K562 (cell line): ENCODE results near the gene LAMA2. TPM values are rescaled to one million over a fixed set of nuclear protein-coding genes. Genes with fewer than 3 reads are reported as not detected.

Experiments
- ATAC-seq: fragments of 200-7000 bp; cut with Tn5 transposase; 3 replicates; pipeline ENCODE4 v1.9.1; 2020; ENCODE audit warnings: moderate library complexity
- BruUV-seq: library from RNA; stranded (reverse); fragments of 400-500 nt; replicated peaks from 2 replicates; lab custom pipeline; 2021; lab: Mats Ljungman, UMichigan
- CTCF ChIA-PET: fragments of 300-600 bp; formaldehyde crosslinking; extraction: SDS; loops from one replicate; lab custom pipeline; 2021; ENCODE audit warnings: low intra/inter-chr PET ratio; lab: Yijun Ruan, JAX
- POLR2A ChIA-PET: fragments of 300-600, 350-650 bp; sonication (Branson Sonifier 250); formaldehyde crosslinking; extraction: SDS; loops from one replicate; lab custom pipeline; 2021; ENCODE audit warnings: antibody characterized with exemption, inconsistent platforms; lab: Yijun Ruan, JAX
- DNase-seq, 4 experiments: peaks; one replicate each; pipeline versions ENCODE4 v3.0.0 to v3.0.0-alpha.2; 2011 to 2018; ENCODE audit warnings: low spot score in 3 of 4, mixed read lengths in 3 of 4; ENCODE audit errors: extremely low read depth in 1 of 4
- FAIRE-seq: peaks from 2 replicates; lab custom pipeline; 2011; peaks lifted over from hg19 to GRCh38; lab: Jason Lieb, UNC
- H2AFZ ChIP-seq: 2 replicates; pipeline ENCODE4 v1.6.0; 2011; ENCODE audit warnings: low read depth, low read length, control low read depth, inconsistent platforms
- H3K27ac ChIP-seq: fragments of 200-600 bp; 3 replicates; pipeline ENCODE4 v1.8.0; 2011; ENCODE audit warnings: low read depth, mild to moderate bottlenecking, control low read depth, inconsistent platforms, low read length, moderate library complexity, mixed read lengths; ENCODE audit errors: extremely low read depth
- H3K27me3 ChIP-seq, 2 experiments: fragments of 300-600 bp in 1 of 2; 2 replicates in 1 of 2; 3 replicates in 1 of 2; pipeline versions ENCODE4 v1.6.0 to v1.8.0; 2011; ENCODE audit warnings: inconsistent platforms in 2 of 2, low read length in 2 of 2, mild to moderate bottlenecking in 1 of 2, mixed read lengths in 1 of 2, moderate library complexity in 1 of 2; ENCODE audit not compliant: control insufficient read depth in 2 of 2, insufficient read depth in 2 of 2
- H3K36me3 ChIP-seq: fragments of 300-600 bp; 3 replicates; pipeline ENCODE4 v1.8.0; 2011; ENCODE audit warnings: mild to moderate bottlenecking, low read length, inconsistent platforms; ENCODE audit not compliant: control insufficient read depth, insufficient read depth
- H3K4me1 ChIP-seq, 2 experiments: fragments of 200-600 bp in 1 of 2; replicated peaks in 1 of 2; 2 replicates in 1 of 2; 3 replicates in 1 of 2; pipeline versions ENCODE4 v1.5.1 to v1.8.0; 2011; ENCODE audit warnings: inconsistent platforms in 2 of 2, low read length in 2 of 2, mild to moderate bottlenecking in 1 of 2, mixed read lengths in 1 of 2, moderate library complexity in 1 of 2; ENCODE audit not compliant: control insufficient read depth in 2 of 2, insufficient read depth in 2 of 2
- H3K4me2 ChIP-seq: 2 replicates; pipeline ENCODE4 v1.6.1; 2011; ENCODE audit warnings: low read length, control low read depth, inconsistent platforms, mixed read lengths; ENCODE audit not compliant: insufficient read depth
- H3K4me3 ChIP-seq: fragments of 200-600 bp; sonication (generic), shearing (Covaris generic); 2 replicates; pipeline ENCODE4 v1.5.1; 2016; ENCODE audit warnings: control low read depth, inconsistent platforms
- H3K79me2 ChIP-seq: fragments of 200-600 bp; 3 replicates; pipeline ENCODE4 v1.8.0; 2011; ENCODE audit warnings: low read length, inconsistent platforms; ENCODE audit not compliant: control insufficient read depth, insufficient read depth
- H3K9ac ChIP-seq, 2 experiments: 2 replicates each; pipeline versions ENCODE4 v1.6.0 to v1.6.1; 2011; ENCODE audit warnings: low read depth in 2 of 2, low read length in 2 of 2, control low read depth in 1 of 2, inconsistent platforms in 1 of 2, mild to moderate bottlenecking in 1 of 2, mixed read lengths in 1 of 2; ENCODE audit not compliant: insufficient read depth in 1 of 2
- H3K9me1 ChIP-seq: one replicate; pipeline ENCODE4 v1.6.0; 2011; ENCODE audit warnings: inconsistent platforms, mild to moderate bottlenecking, low read length, moderate library complexity; ENCODE audit not compliant: control insufficient read depth, insufficient read depth
- H3K9me3 ChIP-seq: replicated peaks from 2 replicates; pipeline ENCODE4 v1.5.1; 2011; ENCODE audit warnings: low read depth, low read length, inconsistent platforms; ENCODE audit not compliant: control insufficient read depth, insufficient read depth
- H4K20me1 ChIP-seq: replicated peaks from 2 replicates; pipeline ENCODE4 v1.6.1; 2011; ENCODE audit warnings: low read length, inconsistent platforms, mixed read lengths; ENCODE audit not compliant: control insufficient read depth, insufficient read depth
- ATF1 ChIP-seq, 2 experiments: fragments of 450-650 bp in 1 of 2; IDR thresholded peaks; 2 replicates each; pipeline ENCODE4 v1.6.1; 2016; ENCODE audit warnings: missing compliant biosample characterization in 1 of 2, missing genetic modification characterization in 1 of 2
- CBX8 ChIP-seq: fragments of 200-600 bp; sonication (generic); IDR thresholded peaks from 2 replicates; pipeline ENCODE4 v1.6.1; 2012; ENCODE audit warnings: borderline replicate concordance, mixed run types, low read depth, mild to moderate bottlenecking, moderate library complexity, mixed read lengths, low read length, control low read depth, inconsistent platforms; ENCODE audit not compliant: poor library complexity, severe bottlenecking; ENCODE audit errors: extremely low read depth
- CCNT2 ChIP-seq: IDR thresholded peaks from 2 replicates; pipeline ENCODE4 v1.6.1; 2011; ENCODE audit warnings: borderline replicate concordance, low read depth, mild to moderate bottlenecking, moderate library complexity, mixed read lengths, low read length; ENCODE audit not compliant: insufficient read length; ENCODE audit errors: extremely low read depth
- DNMT1 ChIP-seq: fragments of 450-650 bp; IDR thresholded peaks from 2 replicates; pipeline ENCODE4 v1.6.1; 2016; ENCODE audit warnings: antibody characterized with exemption, mild to moderate bottlenecking
- FOSL1 ChIP-seq: fragments of 200-800 bp; sonication (Bioruptor generic); conservative IDR thresholded peaks from 2 replicates; pipeline ENCODE4 v1.6.1; 2016; ENCODE audit warnings: missing genetic modification characterization, missing compliant biosample characterization
- FOXA3 ChIP-seq, 2 experiments: fragments of 450-650 bp in 1 of 2; sonication (generic) in 1 of 2; formaldehyde crosslinking; IDR thresholded peaks in 1 of 2; conservative IDR thresholded peaks in 1 of 2; 2 replicates each; pipeline versions ENCODE4 v1.4.0 to v1.8.0; 2020 to 2022; ENCODE audit warnings: mild to moderate bottlenecking in 2 of 2, missing genetic modification reagents in 1 of 2
- KLF1 ChIP-seq: fragments of 450-650 bp; IDR thresholded peaks from 2 replicates; pipeline ENCODE4 v1.6.1; 2016; ENCODE audit warnings: missing genetic modification characterization, missing compliant biosample characterization
- MECOM ChIP-seq: fragments of 250-450 bp; sonication (Bioruptor Pico); IDR thresholded peaks from 2 replicates; pipeline ENCODE4 v1.8.0; 2022; ENCODE audit warnings: inconsistent platforms
- NEUROD1 ChIP-seq: fragments of 150-350 bp; IDR thresholded peaks from 2 replicates; pipeline ENCODE4 v1.6.1; 2014; ENCODE audit warnings: borderline replicate concordance, low read length, low read depth; ENCODE audit not compliant: partially characterized antibody
- PTRF ChIP-seq: fragments of 450-650 bp; IDR thresholded peaks from 2 replicates; pipeline ENCODE4 v1.6.1; 2016; ENCODE audit warnings: mild to moderate bottlenecking, missing genetic modification characterization, missing compliant biosample characterization
- RHOXF2B ChIP-seq: fragments of 250-450 bp; sonication (Bioruptor Pico); conservative IDR thresholded peaks from 2 replicates; pipeline ENCODE4 v1.5.1; 2021
- SMARCA4 ChIP-seq: fragments of 450-650 bp; IDR thresholded peaks from 2 replicates; pipeline ENCODE4 v1.6.1; 2016
- ZNF3 ChIP-seq: fragments of 250-450 bp; sonication (Bioruptor Pico); IDR thresholded peaks from 2 replicates; pipeline ENCODE4 v1.5.0; 2021; ENCODE audit warnings: mild to moderate bottlenecking, moderate library complexity
- ZNF445 ChIP-seq: fragments of 250-450 bp; sonication (Bioruptor Pico); IDR thresholded peaks from 2 replicates; pipeline ENCODE4 v1.4.0; 2020; ENCODE audit warnings: low read depth, mild to moderate bottlenecking, moderate library complexity
- WGBS: fragments of 100-300 bp; shearing (Covaris generic); methylation state at CpG from one replicate; pipeline ENCODE4 v1.1.6; 2016; ENCODE audit warnings: low coverage, mixed read lengths; ENCODE audit not compliant: insufficient coverage; ENCODE audit errors: missing lambda C conversion rate; 5-methylcytosine and 5-hydroxymethylcytosine counted together
- in situ Hi-C: fragments of 300-500 bp; cut with MboI; formaldehyde crosslinking; loops from 4 replicates; pipeline ENCODE4 v1.15.0; 2018; ENCODE audit warnings: inconsistent platforms, mixed read lengths
- intact Hi-C: fragments of 100-400 bp; cut with micrococcal nuclease; formaldehyde crosslinking; loops from 2 replicates; pipeline ENCODE4 v1.14.2; 2022
- polyA plus RNA-seq, 8 experiments: library from polyadenylated mRNA; depleted of rRNA in 4 of 8; stranded (reverse) in 5 of 8; unstranded in 3 of 8; fragments of >200 nt; fragmentation: Nextera tagmentation in 2 of 8; fragmentation: Illumina TruSeq in 1 of 8; extraction: Ambion mirVana in 2 of 8; extraction: Trizol in 1 of 8; gene quantifications; 2 replicates each; pipeline versions ENCODE4 v1.2.1 to v1.2.3, GENCODE V29; 2011 to 2014; ENCODE audit warnings: inconsistent platforms in 1 of 8, missing spikeins in 1 of 8
- total RNA-seq, 7 experiments: library from RNA; depleted of rRNA in 6 of 7; stranded (reverse); fragments of >200 nt in 6 of 7; fragmentation: Illumina TruSeq in 2 of 7; extraction: Trizol in 2 of 7; gene quantifications; 2 replicates each; pipeline versions ENCODE4 v1.2.1 to v1.2.3, GENCODE V29; 2011 to 2021; ENCODE audit warnings: low replicate concordance in 1 of 7
- TF ChIP-seq, protein P1 (sequence below), 2 experiments: fragments of 450-650 bp; IDR thresholded peaks; 2 replicates each; pipeline ENCODE4 v1.6.1; 2018; ENCODE audit warnings: mild to moderate bottlenecking in 2 of 2, low read depth in 1 of 2; ENCODE audit not compliant: partially characterized antibody in 2 of 2
- TF ChIP-seq, protein P2 (sequence below): sonication (generic); formaldehyde crosslinking; IDR thresholded peaks from 2 replicates; pipeline ENCODE4 v1.8.1; 2023; ENCODE audit warnings: mild to moderate bottlenecking, missing genetic modification reagents

Gene LAMA2
- total and polyA plus RNA-seq, 9 of the 15 experiments (the other 6 are each of a cell fraction or from before 2014, with no cell fraction given), result 0.04 to 1.5 (median 0.36) TPM

DNA sequence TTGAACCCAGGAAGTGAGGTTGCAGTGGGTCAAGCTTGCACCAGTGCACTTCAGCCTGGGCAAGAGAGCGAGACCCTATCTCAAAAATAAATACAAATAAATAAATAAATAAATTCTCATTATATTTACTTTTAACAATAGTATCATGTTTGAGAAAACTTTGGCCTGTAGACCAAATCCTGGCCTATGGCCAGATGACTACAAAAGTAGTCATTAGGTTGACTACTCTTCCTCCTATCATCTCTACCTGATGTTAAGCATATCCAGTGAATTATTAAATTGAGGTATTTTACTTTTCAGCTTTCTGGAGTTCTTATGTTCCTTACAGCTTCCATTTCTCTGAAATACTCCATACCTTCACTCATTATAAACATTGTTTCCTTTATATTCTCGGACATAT lies 280.6 kb downstream of the LAMA2 start:
- no peaks in the 10 kb centered on the region for H4K20me1 ChIP-seq
- H3K79me2 ChIP-seq, result no peaks in the 10 kb centered on the region
- no TSS peak for BruUV-seq
- no peaks in the 10 kb centered on the region for H3K9me1 ChIP-seq
- DNase-seq (no peak), ATAC-seq (no peak), FAIRE-seq (no peak)
- in situ Hi-C loops, result no loop called here
- WGBS, result 0% methylated on average over 2 of the region's 2 CpGs
- no peak overlapping the region for H2AFZ ChIP-seq
- no peak overlapping the region for H3K9ac ChIP-seq
- no peaks in the 10 kb centered on the region for H3K27me3 ChIP-seq
- no peak overlapping the region for H3K27ac ChIP-seq
- intact Hi-C loops, result no loop called here
- no peaks in the 10 kb centered on the region for H3K4me1 ChIP-seq
- H3K4me2 ChIP-seq, result no peak overlapping the region
- ChIA-PET POLR2A (interaction anchor here (1.1 kb wide), 1 partner anchor 12 kb away, joined by 3 read pairs; no protein-coding TSS in a partner anchor), CTCF (no interaction called here)
- H3K9me3 ChIP-seq, result no peaks in the 10 kb centered on the region
- H3K36me3 ChIP-seq, result no peaks in the 10 kb centered on the region
- H3K4me3 ChIP-seq, result no peak overlapping the region
- TF ChIP-seq ATF1 (CRISPR knock-in tag; IDR thresholded peaks at IDR 0.05) (no peak), ATF1 (tag; IDR thresholded peaks at IDR 0.05) (no peak), NEUROD1 (no peak), PTRF (no peak), CBX8 (no peak), MECOM (CRISPR knock-in tag) (no peak), SMARCA4 (no peak), ZNF445 (CRISPR knock-in tag) (no peak), FOSL1 (tag) (no peak), FOXA3 (CRISPR knock-in tag; conservative IDR thresholded peaks at IDR 0.05 in 1 of 2, IDR thresholded peaks at IDR 0.05 in 1 of 2) (no peak), DNMT1 (no peak), RHOXF2B (no peak), KLF1 (tag) (no peak), ZNF3 (CRISPR knock-in tag) (no peak), CCNT2 (no peak)
- TF ChIP-seq, protein P1, sequence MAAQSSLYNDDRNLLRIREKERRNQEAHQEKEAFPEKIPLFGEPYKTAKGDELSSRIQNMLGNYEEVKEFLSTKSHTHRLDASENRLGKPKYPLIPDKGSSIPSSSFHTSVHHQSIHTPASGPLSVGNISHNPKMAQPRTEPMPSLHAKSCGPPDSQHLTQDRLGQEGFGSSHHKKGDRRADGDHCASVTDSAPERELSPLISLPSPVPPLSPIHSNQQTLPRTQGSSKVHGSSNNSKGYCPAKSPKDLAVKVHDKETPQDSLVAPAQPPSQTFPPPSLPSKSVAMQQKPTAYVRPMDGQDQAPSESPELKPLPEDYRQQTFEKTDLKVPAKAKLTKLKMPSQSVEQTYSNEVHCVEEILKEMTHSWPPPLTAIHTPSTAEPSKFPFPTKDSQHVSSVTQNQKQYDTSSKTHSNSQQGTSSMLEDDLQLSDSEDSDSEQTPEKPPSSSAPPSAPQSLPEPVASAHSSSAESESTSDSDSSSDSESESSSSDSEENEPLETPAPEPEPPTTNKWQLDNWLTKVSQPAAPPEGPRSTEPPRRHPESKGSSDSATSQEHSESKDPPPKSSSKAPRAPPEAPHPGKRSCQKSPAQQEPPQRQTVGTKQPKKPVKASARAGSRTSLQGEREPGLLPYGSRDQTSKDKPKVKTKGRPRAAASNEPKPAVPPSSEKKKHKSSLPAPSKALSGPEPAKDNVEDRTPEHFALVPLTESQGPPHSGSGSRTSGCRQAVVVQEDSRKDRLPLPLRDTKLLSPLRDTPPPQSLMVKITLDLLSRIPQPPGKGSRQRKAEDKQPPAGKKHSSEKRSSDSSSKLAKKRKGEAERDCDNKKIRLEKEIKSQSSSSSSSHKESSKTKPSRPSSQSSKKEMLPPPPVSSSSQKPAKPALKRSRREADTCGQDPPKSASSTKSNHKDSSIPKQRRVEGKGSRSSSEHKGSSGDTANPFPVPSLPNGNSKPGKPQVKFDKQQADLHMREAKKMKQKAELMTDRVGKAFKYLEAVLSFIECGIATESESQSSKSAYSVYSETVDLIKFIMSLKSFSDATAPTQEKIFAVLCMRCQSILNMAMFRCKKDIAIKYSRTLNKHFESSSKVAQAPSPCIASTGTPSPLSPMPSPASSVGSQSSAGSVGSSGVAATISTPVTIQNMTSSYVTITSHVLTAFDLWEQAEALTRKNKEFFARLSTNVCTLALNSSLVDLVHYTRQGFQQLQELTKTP (IDR thresholded peaks at IDR 0.05; ENCODE audit: low read depth in 1 of 2, partially characterized antibody in 2 of 2), result no peak
- TF ChIP-seq, protein P2, sequence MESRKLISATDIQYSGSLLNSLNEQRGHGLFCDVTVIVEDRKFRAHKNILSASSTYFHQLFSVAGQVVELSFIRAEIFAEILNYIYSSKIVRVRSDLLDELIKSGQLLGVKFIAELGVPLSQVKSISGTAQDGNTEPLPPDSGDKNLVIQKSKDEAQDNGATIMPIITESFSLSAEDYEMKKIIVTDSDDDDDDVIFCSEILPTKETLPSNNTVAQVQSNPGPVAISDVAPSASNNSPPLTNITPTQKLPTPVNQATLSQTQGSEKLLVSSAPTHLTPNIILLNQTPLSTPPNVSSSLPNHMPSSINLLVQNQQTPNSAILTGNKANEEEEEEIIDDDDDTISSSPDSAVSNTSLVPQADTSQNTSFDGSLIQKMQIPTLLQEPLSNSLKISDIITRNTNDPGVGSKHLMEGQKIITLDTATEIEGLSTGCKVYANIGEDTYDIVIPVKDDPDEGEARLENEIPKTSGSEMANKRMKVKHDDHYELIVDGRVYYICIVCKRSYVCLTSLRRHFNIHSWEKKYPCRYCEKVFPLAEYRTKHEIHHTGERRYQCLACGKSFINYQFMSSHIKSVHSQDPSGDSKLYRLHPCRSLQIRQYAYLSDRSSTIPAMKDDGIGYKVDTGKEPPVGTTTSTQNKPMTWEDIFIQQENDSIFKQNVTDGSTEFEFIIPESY (CRISPR knock-in tag), result no peak
